Progenitor cell of endocrine pancreas (in vitro differentiated cells): ENCODE results near the gene GLRX5. TPM values are rescaled to one million over a fixed set of nuclear protein-coding genes. Genes with fewer than 3 reads are reported as not detected.

Source experiments
- DNase-seq: peaks from one replicate; pipeline ENCODE4 v3.0.0; 2021; ENCODE audit warnings: low spot score; ENCODE audit not compliant: unreplicated experiment
- H3K27ac Mint-ChIP-seq: 2 replicates; pipeline ENCODE4 v1.8.0; 2021; ENCODE audit warnings: mild to moderate bottlenecking, moderate library complexity, mixed read lengths
- H3K27me3 Mint-ChIP-seq: 2 replicates; pipeline ENCODE4 v1.8.0; 2021; ENCODE audit warnings: mixed read lengths
- H3K36me3 Mint-ChIP-seq: 2 replicates; pipeline ENCODE4 v1.8.0; 2022; ENCODE audit warnings: mixed read lengths; ENCODE audit not compliant: insufficient read depth
- H3K4me1 Mint-ChIP-seq: 2 replicates; pipeline ENCODE4 v1.8.0; 2021; ENCODE audit warnings: low read depth, mixed read lengths
- H3K4me3 Mint-ChIP-seq: 2 replicates; pipeline ENCODE4 v1.8.0; 2021; ENCODE audit warnings: low read depth, mild to moderate bottlenecking, moderate library complexity, mixed read lengths
- H3K9me3 Mint-ChIP-seq: 2 replicates; pipeline ENCODE4 v1.8.0; 2021; ENCODE audit warnings: low read depth, mixed read lengths
- CTCF ChIP-seq: fragments of 200-600 bp; sonication (generic); IDR thresholded peaks from one replicate; pipeline ENCODE4 v1.5.0; 2021; ENCODE audit warnings: antibody characterized with exemption, mild to moderate bottlenecking; ENCODE audit not compliant: unreplicated experiment
- total RNA-seq: library from RNA; stranded (reverse); gene quantifications from 2 replicates; pipeline ENCODE4 v1.2.1, GENCODE V29; 2021

GLRX5 gene
- total RNA-seq, 1 donor from 2014 or later = 54.8 TPM

GRCh38 chr14:95562892-95563685, 28.2 kb downstream of the GLRX5 start:
- H3K36me3 Mint-ChIP-seq = no peaks in the 10 kb centered on the region
- H3K27ac Mint-ChIP-seq = no peak overlapping the region
- H3K4me3 Mint-ChIP-seq = no peak overlapping the region
- H3K27me3 Mint-ChIP-seq = no peaks in the 10 kb centered on the region
- H3K4me1 Mint-ChIP-seq = peaks cover 2% of the 10 kb centered on the region
- TF ChIP-seq CTCF = no peak
- no peaks in the 10 kb centered on the region for H3K9me3 Mint-ChIP-seq
- DNase-seq = no peak

- TF ChIP-seq CTCF = no peak
- Mint-ChIP-seq H3K36me3 (no peaks in the 10 kb centered on the region), H3K27ac (no peak overlapping the region), H3K4me3 (no peak overlapping the region), H3K9me3 (no peaks in the 10 kb centered on the region), H3K4me1 (peaks cover 2% of the 10 kb centered on the region), H3K27me3 (no peaks in the 10 kb centered on the region)
- no peak for DNase-seq
Observed at GRCh38 chr14:95564060-95564459, 29.2 kb downstream of the GLRX5 start.

- DNase-seq = no peak
- Mint-ChIP-seq H3K4me1 (no peaks in the 10 kb centered on the region), H3K4me3 (no peak overlapping the region), H3K9me3 (no peaks in the 10 kb centered on the region), H3K36me3 (no peaks in the 10 kb centered on the region), H3K27me3 (no peaks in the 10 kb centered on the region), H3K27ac (no peak overlapping the region)
- no peak for TF ChIP-seq CTCF
Observed at GRCh38 chr14:95569440-95569839, 34.6 kb downstream of the GLRX5 start.

GRCh38 chr14:95573313-95573712, 38.5 kb downstream of the GLRX5 start:
- Mint-ChIP-seq H3K4me3 (no peak overlapping the region), H3K4me1 (peaks cover 14% of the 10 kb centered on the region), H3K27ac (no peak overlapping the region), H3K36me3 (no peaks in the 10 kb centered on the region), H3K9me3 (no peaks in the 10 kb centered on the region), H3K27me3 (no peaks in the 10 kb centered on the region)
- TF ChIP-seq CTCF = no peak
- DNase-seq = no peak

- Mint-ChIP-seq H3K4me1 (peaks cover 14% of the 10 kb centered on the region), H3K27ac (no peak overlapping the region), H3K27me3 (no peaks in the 10 kb centered on the region), H3K4me3 (no peak overlapping the region), H3K36me3 (no peaks in the 10 kb centered on the region), H3K9me3 (no peaks in the 10 kb centered on the region)
- DNase-seq = no peak
- no peak for TF ChIP-seq CTCF
Observed at GRCh38 chr14:95575840-95576473, 41.1 kb downstream of the GLRX5 start.
